Measurements from ENCODE around the gene GSC. TPM values are rescaled to one million over a fixed set of nuclear protein-coding genes. Genes with fewer than 3 reads are reported as not detected.
A peak's percentile ranks its signal among the peaks of the same experiment; 100 is the strongest.

GSC gene
- total RNA-seq, 4 donors from 2014 or later = 0.58 to 7.4 (median 0.90) TPM; not detected in 1

DNA sequence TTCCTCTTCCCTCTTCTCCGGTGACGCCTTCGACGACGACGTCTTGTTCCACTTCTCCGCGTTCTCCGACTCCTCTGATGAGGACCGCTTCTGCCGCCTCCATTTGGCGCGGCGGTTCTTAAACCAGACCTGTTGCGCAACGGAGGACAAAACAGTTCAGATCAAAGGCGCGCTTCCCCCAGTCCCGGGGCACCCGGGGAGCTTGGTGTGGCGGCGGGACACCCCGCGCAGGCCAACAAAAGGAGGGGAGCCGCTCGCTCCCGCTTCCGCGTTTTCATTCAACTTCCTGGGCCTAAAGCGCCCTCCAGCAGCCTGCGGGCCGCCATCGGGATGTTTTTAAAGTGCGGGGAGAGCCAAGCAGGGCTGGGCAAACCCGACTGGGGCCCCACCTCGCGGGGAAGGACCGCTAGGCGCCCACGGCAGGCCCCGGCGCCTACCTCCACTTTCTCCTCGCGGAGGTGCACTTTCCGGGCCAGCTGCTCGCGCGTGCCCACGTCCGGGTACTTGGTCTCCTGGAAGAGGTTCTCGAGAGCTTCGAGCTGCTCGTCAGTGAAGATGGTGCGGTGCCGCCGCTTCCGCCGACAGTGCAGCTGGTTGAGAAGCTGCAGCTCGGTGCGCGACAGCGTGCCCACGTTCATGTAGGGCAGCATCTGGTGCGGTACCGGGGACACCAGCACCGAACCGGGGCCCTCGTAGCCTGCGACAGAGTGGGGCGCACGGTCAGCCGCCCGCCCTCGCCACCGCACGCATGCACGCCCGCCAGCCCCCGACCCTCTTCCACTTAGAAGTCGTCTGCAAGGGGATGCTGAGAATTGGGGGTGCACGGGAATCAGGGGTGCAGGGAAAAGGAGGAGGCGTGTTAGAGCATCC, 1.2 kb downstream of the GSC start:
- DNase-seq = no peak
- Histone ChIP-seq H3K27me3 (peaks cover under 1 to 47% of the 10 kb centered on the region in 2 donors), H3K36me3 (no peaks in the 10 kb centered on the region), H3K9me3 (no peaks in the 10 kb centered on the region), H3K4me3 (peak overlapping the region in 1 of 2 donors; percentile 47), H3K4me1 (peaks cover 0 to 22% of the 10 kb centered on the region in 2 donors), H3K27ac (no peak overlapping the region)
- TF ChIP-seq POLR2A (IDR thresholded peaks at IDR 0.05) = no peak
- intact Hi-C loops (cut with DNase I; ENCODE audit: low total_unique reads) = no loop called here

DNA sequence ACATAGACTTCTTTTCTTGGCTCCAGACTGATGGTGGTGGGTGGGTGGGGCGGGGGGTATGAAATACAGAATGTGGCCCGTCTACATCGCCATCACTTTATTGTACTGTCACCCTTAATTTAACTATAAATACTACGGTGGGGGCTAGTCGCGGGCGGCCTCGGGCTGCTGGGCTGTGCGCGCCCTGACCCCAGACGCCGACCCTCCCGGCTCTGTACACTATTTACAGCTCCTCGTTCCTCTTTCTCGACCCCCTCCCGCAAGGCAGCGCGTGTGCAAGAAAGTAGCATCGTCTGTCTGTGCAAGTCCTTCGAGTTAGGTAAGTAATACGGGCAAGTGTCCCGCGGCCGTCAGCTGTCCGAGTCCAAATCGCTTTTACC, 1.8 kb downstream of the GSC start:
- Histone ChIP-seq H3K27me3 (peaks cover 0 to 40% of the 10 kb centered on the region in 2 donors), H3K27ac (no peak overlapping the region), H3K4me1 (peaks cover 0 to 22% of the 10 kb centered on the region in 2 donors), H3K36me3 (no peaks in the 10 kb centered on the region), H3K4me3 (no peak overlapping the region), H3K9me3 (no peaks in the 10 kb centered on the region)
- no peak for DNase-seq
- intact Hi-C loops (cut with DNase I; ENCODE audit: low total_unique reads) = no loop called here
- TF ChIP-seq, protein P1, sequence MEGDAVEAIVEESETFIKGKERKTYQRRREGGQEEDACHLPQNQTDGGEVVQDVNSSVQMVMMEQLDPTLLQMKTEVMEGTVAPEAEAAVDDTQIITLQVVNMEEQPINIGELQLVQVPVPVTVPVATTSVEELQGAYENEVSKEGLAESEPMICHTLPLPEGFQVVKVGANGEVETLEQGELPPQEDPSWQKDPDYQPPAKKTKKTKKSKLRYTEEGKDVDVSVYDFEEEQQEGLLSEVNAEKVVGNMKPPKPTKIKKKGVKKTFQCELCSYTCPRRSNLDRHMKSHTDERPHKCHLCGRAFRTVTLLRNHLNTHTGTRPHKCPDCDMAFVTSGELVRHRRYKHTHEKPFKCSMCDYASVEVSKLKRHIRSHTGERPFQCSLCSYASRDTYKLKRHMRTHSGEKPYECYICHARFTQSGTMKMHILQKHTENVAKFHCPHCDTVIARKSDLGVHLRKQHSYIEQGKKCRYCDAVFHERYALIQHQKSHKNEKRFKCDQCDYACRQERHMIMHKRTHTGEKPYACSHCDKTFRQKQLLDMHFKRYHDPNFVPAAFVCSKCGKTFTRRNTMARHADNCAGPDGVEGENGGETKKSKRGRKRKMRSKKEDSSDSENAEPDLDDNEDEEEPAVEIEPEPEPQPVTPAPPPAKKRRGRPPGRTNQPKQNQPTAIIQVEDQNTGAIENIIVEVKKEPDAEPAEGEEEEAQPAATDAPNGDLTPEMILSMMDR (IDR thresholded peaks at IDR 0.05) = no peak

DNA sequence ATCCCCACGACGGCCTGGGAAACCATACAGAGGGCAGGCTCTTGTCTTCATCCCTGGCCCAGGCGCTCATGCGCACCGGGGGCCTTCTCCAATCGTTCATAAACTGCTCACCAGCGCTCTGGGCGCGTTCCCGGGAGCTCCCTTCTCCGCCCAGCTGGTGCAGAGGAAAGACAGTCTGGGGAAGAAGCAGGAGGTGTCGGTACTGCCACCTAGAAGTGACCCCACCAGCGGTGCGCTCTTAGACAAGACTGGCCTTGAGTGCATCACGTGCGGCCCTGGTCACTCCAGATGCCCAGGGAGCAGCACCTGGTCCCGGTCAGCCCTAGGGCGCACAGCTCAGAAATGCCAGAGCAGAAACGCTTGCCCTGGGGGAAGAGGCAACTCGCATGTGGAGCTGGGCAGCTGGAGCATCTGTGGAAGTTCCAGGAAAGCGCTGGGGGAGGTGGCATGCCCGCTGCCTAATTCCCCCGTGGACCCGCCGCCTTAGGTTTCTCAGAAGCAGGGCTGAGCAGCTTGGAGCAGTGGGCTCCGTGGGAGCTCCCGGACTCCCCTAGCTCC, 2.5 kb downstream of the GSC start:
- no peak overlapping the region for H3K4me3 ChIP-seq
- H3K27me3 ChIP-seq = peaks cover 0 to 33% of the 10 kb centered on the region in 2 donors

DNA sequence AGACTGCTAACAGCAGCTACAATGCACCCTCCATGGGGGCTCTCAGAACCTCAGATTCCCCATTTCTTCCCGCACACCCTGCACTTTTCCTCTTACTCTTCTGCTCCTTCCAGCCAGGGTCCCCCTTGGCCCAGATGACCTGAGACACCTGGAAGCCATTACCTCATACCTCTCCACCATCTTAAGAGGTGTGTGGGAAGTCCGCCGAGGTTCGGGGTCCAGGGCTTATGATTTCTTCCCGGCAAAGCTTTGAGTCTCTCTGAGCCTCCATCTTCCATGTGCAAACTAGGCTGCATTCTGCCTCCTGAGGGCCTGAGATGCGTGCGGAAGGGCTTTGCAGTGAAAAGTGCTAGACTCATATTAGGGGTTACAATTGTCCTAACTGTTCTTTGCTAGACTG, 5.3 kb downstream of the GSC start:
- H3K36me3 ChIP-seq = no peaks in the 10 kb centered on the region
- DNase-seq = no peak
- H3K27ac ChIP-seq = no peak overlapping the region
- H3K4me3 ChIP-seq = no peak overlapping the region
- peaks cover 0 to 13% of the 10 kb centered on the region in 2 donors for H3K4me1 ChIP-seq
- intact Hi-C loops (cut with DNase I; ENCODE audit: low total_unique reads) = no loop called here
- no peaks in the 10 kb centered on the region for H3K9me3 ChIP-seq
- H3K27me3 ChIP-seq = peaks cover 0 to 8% of the 10 kb centered on the region in 2 donors
- no peak for TF ChIP-seq POLR2A (IDR thresholded peaks at IDR 0.05)
- TF ChIP-seq, protein P1 (IDR thresholded peaks at IDR 0.05) = no peak

More for the DNA sequence above, 2.5 kb downstream of the GSC start:
- DNase-seq = no peak
- no peak overlapping the region for H3K27ac ChIP-seq
- peaks cover 0 to 22% of the 10 kb centered on the region in 2 donors for H3K4me1 ChIP-seq
- H3K36me3 ChIP-seq = no peaks in the 10 kb centered on the region
- H3K9me3 ChIP-seq = no peaks in the 10 kb centered on the region
- intact Hi-C loops (cut with DNase I; ENCODE audit: low total_unique reads) = no loop called here
- no peak for TF ChIP-seq POLR2A (IDR thresholded peaks at IDR 0.05)
- TF ChIP-seq, protein P1 (IDR thresholded peaks at IDR 0.05) = no peak

DNA sequence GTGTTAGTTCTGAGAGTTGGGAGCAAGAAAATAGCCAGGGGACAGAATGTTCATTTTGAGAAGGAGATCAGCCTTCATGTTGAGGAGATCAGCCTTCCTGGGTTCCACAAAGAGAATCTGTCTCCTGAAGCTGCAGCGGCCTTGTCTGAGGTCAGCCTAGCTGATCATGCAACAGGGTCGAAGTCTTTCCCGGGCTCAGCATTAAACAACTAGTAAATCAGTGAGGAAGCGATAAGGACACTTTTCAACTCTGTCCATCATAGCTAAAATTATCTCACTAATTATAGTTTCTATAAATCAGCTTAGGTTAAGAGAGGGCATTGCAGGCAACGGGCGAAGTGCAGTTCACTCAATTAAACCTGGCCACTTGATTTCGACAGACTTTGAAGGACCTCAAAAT, 7.5 kb downstream of the GSC start:
- no peaks in the 10 kb centered on the region for H3K4me1 ChIP-seq
- TF ChIP-seq POLR2A (IDR thresholded peaks at IDR 0.05) = no peak
- TF ChIP-seq, protein P1 (IDR thresholded peaks at IDR 0.05) = no peak
- no peaks in the 10 kb centered on the region for H3K36me3 ChIP-seq
- no peak for DNase-seq
- no peaks in the 10 kb centered on the region for H3K9me3 ChIP-seq
- peaks cover 0 to 5% of the 10 kb centered on the region in 2 donors for H3K27me3 ChIP-seq
- intact Hi-C loops (cut with DNase I; ENCODE audit: low total_unique reads) = no loop called here
- no peak overlapping the region for H3K27ac ChIP-seq
- H3K4me3 ChIP-seq = no peak overlapping the region

Measured in uterus (tissue), 4 donors.